ENCODE data around the gene LSR. TPM values are rescaled to one million over a fixed set of nuclear protein-coding genes. Genes with fewer than 3 reads are reported as not detected.

Gene LSR
- total RNA-seq, 1 donor from 2014 or later = 27.1 TPM

- Histone ChIP-seq H3F3A (ENCODE audit: low read depth) (peaks cover 13% of the 10 kb centered on the region), H3K27me3 (no peaks in the 10 kb centered on the region), H3K4me2 (no peak overlapping the region), H3K36me3 (no peaks in the 10 kb centered on the region), H3K4me1 (no peaks in the 10 kb centered on the region), H3K4me3 (no peak overlapping the region), H2AFZ (replicated peaks) (no peak overlapping the region), H3K79me2 (ENCODE audit: low read depth) (no peaks in the 10 kb centered on the region), H4K20me1 (ENCODE audit: low read depth) (no peaks in the 10 kb centered on the region), H3K9ac (no peak overlapping the region), H3K9me3 (ENCODE audit: low read depth) (no peaks in the 10 kb centered on the region), H3K27ac (no peak overlapping the region)
- H3K4me1 Mint-ChIP-seq = peaks cover 6% of the 10 kb centered on the region
- H3K4me3 Mint-ChIP-seq = no peak overlapping the region
- TF ChIP-seq, protein P1, sequence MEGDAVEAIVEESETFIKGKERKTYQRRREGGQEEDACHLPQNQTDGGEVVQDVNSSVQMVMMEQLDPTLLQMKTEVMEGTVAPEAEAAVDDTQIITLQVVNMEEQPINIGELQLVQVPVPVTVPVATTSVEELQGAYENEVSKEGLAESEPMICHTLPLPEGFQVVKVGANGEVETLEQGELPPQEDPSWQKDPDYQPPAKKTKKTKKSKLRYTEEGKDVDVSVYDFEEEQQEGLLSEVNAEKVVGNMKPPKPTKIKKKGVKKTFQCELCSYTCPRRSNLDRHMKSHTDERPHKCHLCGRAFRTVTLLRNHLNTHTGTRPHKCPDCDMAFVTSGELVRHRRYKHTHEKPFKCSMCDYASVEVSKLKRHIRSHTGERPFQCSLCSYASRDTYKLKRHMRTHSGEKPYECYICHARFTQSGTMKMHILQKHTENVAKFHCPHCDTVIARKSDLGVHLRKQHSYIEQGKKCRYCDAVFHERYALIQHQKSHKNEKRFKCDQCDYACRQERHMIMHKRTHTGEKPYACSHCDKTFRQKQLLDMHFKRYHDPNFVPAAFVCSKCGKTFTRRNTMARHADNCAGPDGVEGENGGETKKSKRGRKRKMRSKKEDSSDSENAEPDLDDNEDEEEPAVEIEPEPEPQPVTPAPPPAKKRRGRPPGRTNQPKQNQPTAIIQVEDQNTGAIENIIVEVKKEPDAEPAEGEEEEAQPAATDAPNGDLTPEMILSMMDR (IDR thresholded peaks at IDR 0.05) = no peak
- TF ChIP-seq EZH2phosphoT487 (IDR thresholded peaks at IDR 0.05) (no peak), EZH2 (IDR thresholded peaks at IDR 0.05) (no peak)
- no peaks in the 10 kb centered on the region for H3K36me3 Mint-ChIP-seq
- no peaks in the 10 kb centered on the region for H3K9me3 Mint-ChIP-seq
- H3K27ac Mint-ChIP-seq = no peak overlapping the region
- peaks cover 8% of the 10 kb centered on the region for H3K27me3 Mint-ChIP-seq (ENCODE audit: insufficient read depth, low read depth)
- DNase-seq (ENCODE audit: low spot score) = no peak
Observed at GRCh38 chr19:35302446-35302845, 53.6 kb downstream of the LSR start.

DNA sequence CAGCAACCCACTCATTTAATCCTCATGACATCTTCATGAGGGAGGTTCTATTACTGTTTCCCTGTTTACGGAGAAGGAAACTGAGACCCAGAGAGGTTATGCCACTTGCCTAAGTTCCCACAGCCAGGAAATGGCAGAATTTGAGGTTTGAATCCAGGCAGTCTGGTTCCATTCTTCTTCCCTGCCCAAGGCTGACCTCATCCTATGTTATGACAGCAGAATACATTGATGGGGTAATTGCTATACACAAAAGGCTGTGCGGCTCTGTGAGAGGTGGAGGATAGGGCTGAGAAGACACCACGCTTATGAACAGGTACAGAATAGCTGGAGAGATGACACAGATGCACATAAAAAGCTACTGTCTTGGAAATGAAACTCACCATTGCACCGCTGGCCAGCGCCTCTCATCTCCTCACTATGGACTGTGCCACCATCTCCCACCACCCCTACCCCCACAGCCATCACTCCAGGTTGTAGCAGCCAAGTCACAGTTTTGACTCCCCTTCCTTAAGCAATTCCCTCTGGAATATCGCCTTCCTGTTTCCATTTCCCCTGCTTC lies 54.6 kb downstream of the LSR start:
- H3K4me3 ChIP-seq = no peak overlapping the region
- H4K20me1 ChIP-seq (ENCODE audit: low read depth) = no peaks in the 10 kb centered on the region
- H3K27ac ChIP-seq = no peak overlapping the region
- no peaks in the 10 kb centered on the region for H3K9me3 ChIP-seq (ENCODE audit: low read depth)
- peaks cover 13% of the 10 kb centered on the region for H3K27me3 Mint-ChIP-seq (ENCODE audit: insufficient read depth, low read depth)
- no peak overlapping the region for H3K4me3 Mint-ChIP-seq
- peaks cover 6% of the 10 kb centered on the region for H3K4me1 Mint-ChIP-seq
- no peak overlapping the region for H3K9ac ChIP-seq
- H3F3A ChIP-seq (ENCODE audit: low read depth) = peaks cover 3% of the 10 kb centered on the region
- no peaks in the 10 kb centered on the region for H3K79me2 ChIP-seq (ENCODE audit: low read depth)
- no peaks in the 10 kb centered on the region for H3K27me3 ChIP-seq
- no peak overlapping the region for H3K4me2 ChIP-seq
- no peaks in the 10 kb centered on the region for H3K9me3 Mint-ChIP-seq
- no peak for DNase-seq (ENCODE audit: low spot score)
- TF ChIP-seq EZH2 (IDR thresholded peaks at IDR 0.05) (no peak), EZH2phosphoT487 (IDR thresholded peaks at IDR 0.05) (no peak)
- TF ChIP-seq, protein P1 (IDR thresholded peaks at IDR 0.05) = no peak
- H3K36me3 ChIP-seq = no peaks in the 10 kb centered on the region
- no peaks in the 10 kb centered on the region for H3K4me1 ChIP-seq
- no peak overlapping the region for H2AFZ ChIP-seq (replicated peaks)
- H3K27ac Mint-ChIP-seq = no peak overlapping the region
- H3K36me3 Mint-ChIP-seq = no peaks in the 10 kb centered on the region

DNA sequence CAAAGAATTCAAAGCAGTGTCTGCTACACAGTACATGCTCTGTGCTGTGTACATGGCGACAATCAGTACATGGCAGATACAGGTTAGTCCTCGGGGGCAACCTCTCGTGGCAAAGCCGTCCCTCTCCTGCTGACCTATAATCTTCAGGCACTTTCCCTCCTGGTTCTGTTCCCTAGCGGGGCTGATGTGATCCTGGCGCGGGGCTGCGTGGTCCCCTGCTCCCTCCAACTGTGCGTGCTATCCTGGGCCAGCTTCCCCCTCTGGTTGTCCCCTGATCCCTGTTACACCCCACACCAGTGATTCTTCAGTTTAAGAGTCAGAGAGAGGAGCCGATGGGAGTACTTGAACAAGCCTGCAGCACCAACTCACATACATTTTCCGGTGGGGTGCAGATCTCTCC lies 55.2 kb downstream of the LSR start:
- H2AFZ ChIP-seq (replicated peaks) = no peak overlapping the region
- H3K9me3 ChIP-seq (ENCODE audit: low read depth) = no peaks in the 10 kb centered on the region
- H3K9ac ChIP-seq = no peak overlapping the region
- H3K36me3 Mint-ChIP-seq = no peaks in the 10 kb centered on the region
- H4K20me1 ChIP-seq (ENCODE audit: low read depth) = no peaks in the 10 kb centered on the region
- H3K27ac ChIP-seq = no peak overlapping the region
- TF ChIP-seq EZH2phosphoT487 (IDR thresholded peaks at IDR 0.05) (no peak), EZH2 (IDR thresholded peaks at IDR 0.05) (no peak)
- TF ChIP-seq, protein P1 (IDR thresholded peaks at IDR 0.05) = no peak
- no peak overlapping the region for H3K4me3 ChIP-seq
- H3K36me3 ChIP-seq = no peaks in the 10 kb centered on the region
- H3K4me1 ChIP-seq = no peaks in the 10 kb centered on the region
- DNase-seq (ENCODE audit: low spot score) = no peak
- no peaks in the 10 kb centered on the region for H3F3A ChIP-seq (ENCODE audit: low read depth)
- H3K27me3 Mint-ChIP-seq (ENCODE audit: insufficient read depth, low read depth) = peaks cover 17% of the 10 kb centered on the region
- no peaks in the 10 kb centered on the region for H3K9me3 Mint-ChIP-seq
- no peak overlapping the region for H3K4me2 ChIP-seq
- no peaks in the 10 kb centered on the region for H3K27me3 ChIP-seq
- H3K27ac Mint-ChIP-seq = peak overlapping the region; percentile 25
- H3K4me1 Mint-ChIP-seq = peaks cover 10% of the 10 kb centered on the region
- no peak overlapping the region for H3K4me3 Mint-ChIP-seq
- no peaks in the 10 kb centered on the region for H3K79me2 ChIP-seq (ENCODE audit: low read depth)

Data from neural progenitor cell (in vitro differentiated cells).